NCI-H2227 (cell line): ENCODE measurements around the gene TPO.
"Not testable (repeated sequence)": the region's sequence is repeated elsewhere in the genome, so short reads cannot be mapped to it uniquely, and the experiment has no call there.

ENCODE experiments used
- DNase-seq: peaks from one replicate; lab custom pipeline; 2025; ENCODE audit not compliant: unreplicated experiment; lab: John Stamatoyannopoulos, UW

TPO gene

GRCh38 chr2:1577846-1578245 lies 164.6 kb downstream of the TPO start:
- DNase-seq = no peak

- DNase-seq = not testable (repeated sequence)
Measured at GRCh38 chr2:1581257-1581964, 168.1 kb downstream of the TPO start.

GRCh38 chr2:1581965-1582625 lies 168.8 kb downstream of the TPO start:
- DNase-seq = no peak

- DNase-seq = no peak
Measured at GRCh38 chr2:1582891-1583341, 169.7 kb downstream of the TPO start.

- no peak for DNase-seq
Measured at GRCh38 chr2:1584051-1584531, 170.8 kb downstream of the TPO start.

- DNase-seq = no peak
Measured at GRCh38 chr2:1584691-1585485, 171.6 kb downstream of the TPO start.

- no peak for DNase-seq
Measured at GRCh38 chr2:1585635-1586034, 172.4 kb downstream of the TPO start.

GRCh38 chr2:1586251-1586922 lies 173.1 kb downstream of the TPO start:
- DNase-seq = no peak

- no peak for DNase-seq
Measured at GRCh38 chr2:1586923-1587840, 173.9 kb downstream of the TPO start.

GRCh38 chr2:1588051-1588977 lies 175.1 kb downstream of the TPO start:
- DNase-seq = no peak

GRCh38 chr2:1588978-1589621 lies 175.8 kb downstream of the TPO start:
- DNase-seq = no peak

- no peak for DNase-seq
Measured at GRCh38 chr2:1590596-1591460, 177.6 kb downstream of the TPO start.

GRCh38 chr2:1591461-1591770 lies 178.2 kb downstream of the TPO start:
- DNase-seq = no peak
